Uterus (tissue), 4 donors: ENCODE results near the gene TFF3. TPM values are rescaled to one million over a fixed set of nuclear protein-coding genes. Genes with fewer than 3 reads are reported as not detected.

Experiments
- DNase-seq, 2 donors: peaks; one replicate each; pipeline ENCODE4 v3.0.0-alpha.2; 2019 to 2020
- H3K27ac ChIP-seq, 2 donors: fragments of 200-600 bp; sonication (generic); 1 replicate in 1 of 2; 2 replicates in 1 of 2; pipeline ENCODE4 v1.5.1; 2016 to 2018
- H3K27me3 ChIP-seq, 2 donors: fragments of 200-600 bp; sonication (generic); one replicate each; pipeline ENCODE4 v1.5.1; 2018 to 2019; ENCODE audit warnings: control low read depth in 1 of 2
- H3K36me3 ChIP-seq, 2 donors: fragments of 200-600 bp; sonication (generic); one replicate each; pipeline ENCODE4 v1.5.1; 2019; ENCODE audit warnings: control low read depth in 1 of 2
- H3K4me1 ChIP-seq, 2 donors: fragments of 200-600 bp; sonication (generic); one replicate each; pipeline ENCODE4 v1.5.1; 2018 to 2019; ENCODE audit warnings: control low read depth in 1 of 2
- H3K4me3 ChIP-seq, 2 donors: fragments of 200-600 bp; sonication (generic); 1 replicate in 1 of 2; 2 replicates in 1 of 2; pipeline ENCODE4 v1.5.1; 2018 to 2019; ENCODE audit warnings: mild to moderate bottlenecking in 1 of 2
- H3K9me3 ChIP-seq, 2 donors: fragments of 200-600 bp; sonication (generic); one replicate each; pipeline ENCODE4 v1.5.1; 2019; ENCODE audit warnings: control low read depth in 1 of 2
- CTCF ChIP-seq, 4 experiments: fragments of 200-600 bp in 2 of 4; fragments of 450-650 bp in 2 of 4; sonication (generic) in 2 of 4; IDR thresholded peaks; one replicate each; pipeline ENCODE4 v1.5.1; 2016 to 2019; ENCODE audit warnings: antibody characterized with exemption in 4 of 4, mild to moderate bottlenecking in 2 of 4, moderate library complexity in 1 of 4
- POLR2A ChIP-seq, 2 donors: fragments of 450-650 bp; IDR thresholded peaks; one replicate each; pipeline ENCODE4 v1.6.1; 2016; ENCODE audit warnings: antibody characterized with exemption in 2 of 2, mild to moderate bottlenecking in 1 of 2, moderate library complexity in 1 of 2
- intact Hi-C: fragments of 100-400 bp; cut with DNase I; formaldehyde crosslinking; loops from one replicate; pipeline ENCODE4 v1.15.1; 2023; ENCODE audit warnings: low total_unique reads
- total RNA-seq, 4 donors: library from RNA; depleted of rRNA in 3 of 4; stranded (reverse); fragments of >200 nt in 3 of 4; gene quantifications; one replicate each; pipeline versions ENCODE4 v1.1.0 to v1.2.4, GENCODE V29; 2014 to 2023
- donor health status: DM: yes; HTN: yes; CAD: no.

Gene TFF3
- total RNA-seq, result 10 to 100 TPM in 2 of 4 donors, 1 to 10 TPM in 2; 1.4 to 49.7 (median 24.2) TPM

- peak in 1 of 2 donors; percentile 23 for DNase-seq
- no peaks in the 10 kb centered on the region for H3K36me3 ChIP-seq
- intact Hi-C loops, result no loop called here
- no peak within 1 kb of the TSS for H3K4me3 ChIP-seq
- H3K27me3 ChIP-seq, result no peaks in the 10 kb centered on the region
- H3K4me1 ChIP-seq, result no peaks in the 10 kb centered on the region
- no peak within 1 kb of the TSS for H3K27ac ChIP-seq
- no peaks in the 10 kb centered on the region for H3K9me3 ChIP-seq
- TF ChIP-seq CTCF (IDR thresholded peaks at IDR 0.05), result no peak
- no peak for TF ChIP-seq POLR2A (IDR thresholded peaks at IDR 0.05)
Measured at GRCh38 chr21:42315296-42315891, at the start of gene TFF3. TFF3 (minus strand) TSS chr21:42315409; CDS start chr21:42315374, 35 bp downstream.

GRCh38 chr21:42364304-42364865 lies 49.2 kb upstream of the TFF3 start:
- no peak overlapping the region for H3K27ac ChIP-seq
- no peak overlapping the region for H3K4me3 ChIP-seq
- TF ChIP-seq CTCF (IDR thresholded peaks at IDR 0.05), result no peak
- TF ChIP-seq POLR2A (IDR thresholded peaks at IDR 0.05), result no peak
- H3K9me3 ChIP-seq, result no peaks in the 10 kb centered on the region
- no peaks in the 10 kb centered on the region for H3K4me1 ChIP-seq
- intact Hi-C loops, result no loop called here
- H3K36me3 ChIP-seq, result no peaks in the 10 kb centered on the region
- no peak for DNase-seq
- H3K27me3 ChIP-seq, result no peaks in the 10 kb centered on the region

GRCh38 chr21:42363312-42363711 lies 48.1 kb upstream of the TFF3 start:
- no peak for DNase-seq
- no peak overlapping the region for H3K4me3 ChIP-seq
- H3K27ac ChIP-seq, result no peak overlapping the region
- no peaks in the 10 kb centered on the region for H3K9me3 ChIP-seq
- no peak for TF ChIP-seq POLR2A (IDR thresholded peaks at IDR 0.05)
- TF ChIP-seq CTCF (IDR thresholded peaks at IDR 0.05), result no peak
- no peaks in the 10 kb centered on the region for H3K4me1 ChIP-seq
- H3K36me3 ChIP-seq, result no peaks in the 10 kb centered on the region
- intact Hi-C loops, result no loop called here
- no peaks in the 10 kb centered on the region for H3K27me3 ChIP-seq

GRCh38 chr21:42362700-42363099 lies 47.5 kb upstream of the TFF3 start:
- no peak overlapping the region for H3K4me3 ChIP-seq
- intact Hi-C loops, result no loop called here
- H3K27ac ChIP-seq, result no peak overlapping the region
- no peaks in the 10 kb centered on the region for H3K4me1 ChIP-seq
- no peak for TF ChIP-seq CTCF (IDR thresholded peaks at IDR 0.05)
- no peaks in the 10 kb centered on the region for H3K36me3 ChIP-seq
- no peaks in the 10 kb centered on the region for H3K27me3 ChIP-seq
- DNase-seq, result no peak
- no peaks in the 10 kb centered on the region for H3K9me3 ChIP-seq

- H3K4me3 ChIP-seq, result no peak overlapping the region
- intact Hi-C loops, result no loop called here
- no peaks in the 10 kb centered on the region for H3K9me3 ChIP-seq
- H3K27me3 ChIP-seq, result no peaks in the 10 kb centered on the region
- H3K4me1 ChIP-seq, result no peaks in the 10 kb centered on the region
- no peak for DNase-seq
- no peak overlapping the region for H3K27ac ChIP-seq
- no peaks in the 10 kb centered on the region for H3K36me3 ChIP-seq
- TF ChIP-seq POLR2A (IDR thresholded peaks at IDR 0.05), result no peak
- TF ChIP-seq CTCF (IDR thresholded peaks at IDR 0.05), result no peak
Measured at GRCh38 chr21:42362198-42362597, 47.0 kb upstream of the TFF3 start.
